A549 (cell line): ENCODE results near the gene TLE1.

Experiments used
- ELK1 ChIP-seq: fragments of 150-350 bp; IDR thresholded peaks from 2 replicates; pipeline ENCODE4 v1.6.1; 2014; ENCODE audit warnings: low read depth, mild to moderate bottlenecking, low read length
- MAZ ChIP-seq: fragments of 150-350 bp; IDR thresholded peaks from 2 replicates; pipeline ENCODE4 v1.6.1; 2014; ENCODE audit warnings: antibody characterized with exemption, low read depth, low read length, borderline replicate concordance
- POLR2A ChIP-seq: IDR thresholded peaks from 2 replicates; pipeline ENCODE4 v1.6.1; 2012; ENCODE audit warnings: mild to moderate bottlenecking, low read length

DNA sequence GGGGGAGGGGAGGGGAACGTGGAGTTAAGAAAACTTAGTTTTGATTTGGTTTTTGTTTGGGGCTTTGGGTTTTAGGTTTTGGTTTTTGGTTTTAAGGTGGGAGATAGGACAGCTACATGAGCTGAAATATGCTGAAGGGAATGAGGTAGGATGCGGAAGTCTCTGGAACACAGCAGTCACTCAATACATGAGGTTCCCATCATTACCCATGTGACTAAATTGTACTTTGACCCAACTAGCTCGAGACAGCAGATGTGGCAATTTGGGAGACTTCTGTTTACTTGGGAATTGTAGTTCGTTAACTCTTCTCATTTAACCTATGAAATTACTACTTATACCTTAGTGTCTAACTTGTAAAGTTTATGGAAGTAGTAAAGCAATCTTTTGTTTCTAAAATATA lies 124.2 kb downstream of the TLE1 start:
- TF ChIP-seq MAZ (no peak), ELK1 (no peak), POLR2A (no peak)
